ENCODE measurements around the gene TMEM79.

TMEM79 gene

DNA sequence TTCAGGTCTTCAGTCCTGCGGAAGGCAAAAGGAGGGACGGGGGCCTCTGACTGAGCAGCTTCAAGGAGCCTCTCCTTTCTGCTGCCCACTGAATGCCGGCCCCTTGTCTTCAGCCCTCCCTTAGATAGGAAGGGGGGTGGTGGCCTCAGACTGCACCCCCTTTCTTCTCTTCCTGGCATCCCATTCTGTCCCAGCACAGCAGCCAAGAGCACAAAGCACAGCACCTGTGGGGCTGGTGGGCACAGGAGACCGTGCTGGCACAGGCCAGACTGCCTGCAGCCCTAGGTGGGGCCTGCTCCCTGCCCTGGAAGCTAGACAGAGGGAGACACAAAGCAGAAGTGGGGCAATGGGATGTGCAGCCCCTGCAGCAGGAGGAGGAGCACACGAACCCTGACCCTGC lies 34.5 kb upstream of the TMEM79 start:
- peaks cover 32% of the 10 kb centered on the region for H3K4me1 Mint-ChIP-seq (ENCODE audit: low read depth)
- H3K36me3 Mint-ChIP-seq (ENCODE audit: low read depth), result peaks cover 40% of the 10 kb centered on the region
- no peaks in the 10 kb centered on the region for H3K9me3 Mint-ChIP-seq
- DNase-seq (ENCODE audit: low spot score), result no peak
- no peak overlapping the region for H3K27ac Mint-ChIP-seq
- no peaks in the 10 kb centered on the region for H3K27me3 Mint-ChIP-seq (ENCODE audit: low read depth)
- no peak overlapping the region for H3K4me3 Mint-ChIP-seq

DNA sequence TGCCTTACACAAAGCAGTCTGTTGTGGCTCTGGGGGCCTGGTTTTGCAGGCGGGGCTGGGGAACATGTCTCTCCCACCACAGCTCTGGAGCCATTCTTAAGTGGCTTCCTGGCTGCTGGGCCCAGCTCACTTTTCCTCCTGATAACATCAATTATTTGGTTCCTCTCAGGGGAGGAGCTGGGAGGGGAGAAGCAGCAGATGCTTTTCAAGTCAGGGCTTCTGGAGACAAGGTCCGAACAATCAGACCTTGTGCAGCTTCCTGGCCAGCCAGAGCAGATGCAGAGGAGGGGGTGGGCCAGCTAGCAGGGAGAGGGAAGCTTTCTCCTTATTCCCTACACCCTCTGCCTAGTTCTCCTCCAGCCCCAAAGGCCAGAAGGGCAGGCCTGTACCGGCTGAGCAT lies 32.6 kb upstream of the TMEM79 start:
- Mint-ChIP-seq H3K27ac (peak overlapping the region; percentile 63), H3K4me3 (peak overlapping the region; percentile 36), H3K27me3 (ENCODE audit: low read depth) (no peaks in the 10 kb centered on the region), H3K9me3 (no peaks in the 10 kb centered on the region), H3K4me1 (ENCODE audit: low read depth) (peaks cover 21% of the 10 kb centered on the region), H3K36me3 (ENCODE audit: low read depth) (peaks cover 46% of the 10 kb centered on the region)
- no peak for DNase-seq (ENCODE audit: low spot score)

DNA sequence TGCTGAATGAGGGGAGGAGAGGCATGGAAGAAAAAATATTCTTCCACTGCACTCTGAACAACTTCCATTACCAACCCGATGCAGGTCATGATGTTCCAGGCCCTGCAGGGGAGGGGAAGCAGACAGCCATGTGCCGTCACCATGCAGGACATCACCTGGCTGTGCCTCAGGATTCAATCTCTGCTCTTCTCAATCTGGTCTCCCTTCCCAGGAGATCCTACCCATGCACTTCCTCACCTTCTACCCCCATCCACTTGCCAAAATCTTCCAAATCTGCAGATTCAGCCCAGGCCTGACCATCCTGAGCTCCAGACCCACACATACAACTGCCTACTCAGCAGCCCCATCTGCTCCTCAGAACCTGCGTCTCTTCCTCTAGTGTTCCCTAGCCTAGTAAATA lies 30.5 kb upstream of the TMEM79 start:
- peak overlapping the region; percentile 49 for H3K27ac Mint-ChIP-seq
- H3K36me3 Mint-ChIP-seq (ENCODE audit: low read depth), result peaks cover 62% of the 10 kb centered on the region
- no peak overlapping the region for H3K4me3 Mint-ChIP-seq
- H3K27me3 Mint-ChIP-seq (ENCODE audit: low read depth), result no peaks in the 10 kb centered on the region
- H3K9me3 Mint-ChIP-seq, result no peaks in the 10 kb centered on the region
- DNase-seq (ENCODE audit: low spot score), result no peak
- peaks cover 30% of the 10 kb centered on the region for H3K4me1 Mint-ChIP-seq (ENCODE audit: low read depth)

DNA sequence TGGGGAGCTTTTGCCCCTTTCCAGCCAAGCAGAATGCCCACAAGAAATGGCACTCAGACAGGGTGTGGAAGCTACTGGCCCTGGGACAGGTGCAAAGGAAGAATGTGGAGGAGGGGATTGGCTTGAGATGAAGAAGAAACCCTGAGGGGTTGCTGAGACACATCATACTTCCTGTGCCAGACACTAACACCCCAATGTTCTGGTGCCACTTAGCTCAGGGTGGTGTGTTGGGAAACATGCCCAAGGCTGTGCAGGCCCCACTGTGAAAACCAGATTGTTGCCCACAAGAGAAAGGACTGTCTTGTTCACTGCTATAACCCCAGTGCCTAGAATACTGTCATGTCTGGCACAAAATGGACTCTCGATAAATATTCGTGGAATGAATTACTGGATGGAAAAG lies 26.4 kb upstream of the TMEM79 start:
- Mint-ChIP-seq H3K9me3 (no peaks in the 10 kb centered on the region), H3K36me3 (ENCODE audit: low read depth) (peaks cover 65% of the 10 kb centered on the region), H3K4me3 (no peak overlapping the region), H3K4me1 (ENCODE audit: low read depth) (peaks cover 12% of the 10 kb centered on the region), H3K27ac (peak overlapping the region; percentile 55), H3K27me3 (ENCODE audit: low read depth) (no peaks in the 10 kb centered on the region)
- DNase-seq (ENCODE audit: low spot score), result no peak

DNA sequence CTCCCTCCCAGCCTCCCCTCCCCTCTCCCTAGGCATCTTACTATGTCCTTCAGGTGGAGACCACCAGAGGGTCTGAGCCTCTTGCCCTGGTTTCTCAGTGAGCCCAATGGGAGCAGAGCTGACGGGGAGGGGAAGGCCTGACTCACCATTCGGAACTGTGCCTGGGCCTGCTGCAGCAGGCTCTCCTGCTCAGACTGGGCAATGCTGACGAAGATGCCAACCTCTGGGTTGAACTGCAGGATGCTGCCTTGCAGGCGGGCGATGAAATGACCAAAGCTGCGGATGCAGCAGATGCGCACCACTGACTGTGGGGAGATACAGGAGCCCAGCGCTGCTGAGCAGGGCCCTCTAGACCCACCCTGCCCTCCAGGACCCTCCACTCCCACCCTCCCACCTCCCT lies 25.3 kb upstream of the TMEM79 start:
- no peak overlapping the region for H3K27ac Mint-ChIP-seq

DNA sequence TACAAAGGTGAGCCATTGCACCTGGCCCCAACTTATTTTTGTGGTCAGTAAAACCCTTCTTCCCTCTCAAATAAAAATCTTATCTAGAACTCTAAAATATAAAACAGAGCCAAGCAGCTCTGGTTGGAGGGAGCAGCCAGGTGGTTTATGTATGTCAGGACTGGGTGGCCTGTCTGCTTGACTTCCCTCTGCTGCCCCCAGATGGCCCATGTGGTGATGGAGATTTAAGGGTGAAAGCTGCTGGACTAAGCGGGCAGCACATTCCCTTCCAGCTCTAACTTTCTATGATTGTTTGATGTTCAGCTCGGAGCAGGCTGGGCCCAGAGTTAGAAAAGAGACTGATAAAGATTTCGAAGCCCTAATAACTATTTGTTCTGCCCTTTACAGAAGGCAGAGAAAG lies 24.3 kb upstream of the TMEM79 start:
- Mint-ChIP-seq H3K9me3 (no peaks in the 10 kb centered on the region), H3K27ac (no peak overlapping the region), H3K4me3 (no peak overlapping the region), H3K36me3 (ENCODE audit: low read depth) (peaks cover 67% of the 10 kb centered on the region), H3K4me1 (ENCODE audit: low read depth) (peaks cover 11% of the 10 kb centered on the region), H3K27me3 (ENCODE audit: low read depth) (no peaks in the 10 kb centered on the region)
- DNase-seq (ENCODE audit: low spot score), result no peak

More for the DNA sequence above, 25.3 kb upstream of the TMEM79 start:
- no peaks in the 10 kb centered on the region for H3K9me3 Mint-ChIP-seq
- no peaks in the 10 kb centered on the region for H3K27me3 Mint-ChIP-seq (ENCODE audit: low read depth)
- DNase-seq (ENCODE audit: low spot score), result no peak
- H3K4me1 Mint-ChIP-seq (ENCODE audit: low read depth), result peaks cover 12% of the 10 kb centered on the region
- peaks cover 66% of the 10 kb centered on the region for H3K36me3 Mint-ChIP-seq (ENCODE audit: low read depth)
- no peak overlapping the region for H3K4me3 Mint-ChIP-seq

DNA sequence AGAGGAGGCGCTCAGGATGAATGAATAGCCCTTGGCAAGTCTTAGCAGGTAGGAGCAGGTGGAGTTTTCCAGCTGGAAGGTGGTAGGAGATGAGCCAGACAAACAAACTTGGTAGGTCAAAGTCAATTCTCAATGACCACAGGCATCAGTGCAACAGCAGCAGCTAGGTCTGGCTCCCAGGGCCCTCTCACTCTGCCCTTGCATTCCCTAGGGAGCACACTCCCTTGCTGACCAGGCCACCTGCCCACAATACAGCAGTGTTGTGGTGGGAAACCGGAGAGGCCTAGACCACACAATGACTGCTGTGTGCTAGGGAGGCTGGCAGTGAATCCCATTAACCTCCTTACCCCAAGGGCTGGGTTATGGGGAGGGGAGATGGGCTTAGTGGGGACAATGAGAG lies 23.2 kb upstream of the TMEM79 start:
- H3K9me3 Mint-ChIP-seq, result no peaks in the 10 kb centered on the region
- DNase-seq (ENCODE audit: low spot score), result no peak
- no peaks in the 10 kb centered on the region for H3K27me3 Mint-ChIP-seq (ENCODE audit: low read depth)

DNA sequence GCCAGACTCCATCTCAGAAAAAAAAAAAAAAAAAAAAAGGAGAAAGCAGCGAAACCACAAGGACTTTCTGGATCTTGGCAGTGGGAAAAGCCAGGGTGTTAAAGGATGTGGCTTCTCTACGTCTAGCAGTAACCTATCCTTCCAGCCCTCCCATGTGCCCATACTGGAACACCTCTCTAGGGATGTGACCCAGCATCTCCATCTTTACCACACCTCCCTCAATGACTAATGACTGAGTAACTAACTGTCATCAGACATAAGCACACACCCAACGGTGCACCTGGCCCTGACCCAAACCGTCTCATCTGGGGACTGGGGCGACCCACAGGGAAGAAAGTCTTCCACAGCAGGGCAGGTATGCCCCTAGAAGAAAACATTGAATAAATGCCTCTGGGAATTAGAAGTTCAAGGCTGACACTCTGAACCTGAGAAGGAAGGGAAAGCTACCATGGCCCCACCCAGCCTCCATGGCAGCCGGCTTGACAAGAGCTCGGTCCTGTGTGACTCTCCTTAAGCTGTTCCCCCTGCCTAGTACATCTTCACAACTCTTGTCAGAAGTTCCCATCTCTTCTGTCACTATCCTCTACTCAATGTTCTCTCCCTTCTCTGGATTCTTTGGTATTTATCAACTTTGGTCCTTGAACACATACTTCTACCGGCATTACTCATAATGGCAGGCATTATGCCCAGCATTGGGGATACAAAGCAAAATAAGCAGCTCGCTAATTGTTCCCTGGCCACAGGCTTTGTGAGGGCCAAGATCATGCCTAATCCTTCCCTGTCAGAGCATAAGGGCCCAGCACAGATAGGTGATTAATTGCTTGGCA lies 21.5 kb upstream of the TMEM79 start:
- H3K27ac Mint-ChIP-seq, result peak overlapping the region; percentile 60
- H3K9me3 Mint-ChIP-seq, result no peaks in the 10 kb centered on the region
- H3K4me3 Mint-ChIP-seq, result no peak overlapping the region
- H3K27me3 Mint-ChIP-seq (ENCODE audit: low read depth), result no peaks in the 10 kb centered on the region
- peaks cover 4% of the 10 kb centered on the region for H3K4me1 Mint-ChIP-seq (ENCODE audit: low read depth)
- H3K36me3 Mint-ChIP-seq (ENCODE audit: low read depth), result peaks cover 75% of the 10 kb centered on the region
- DNase-seq (ENCODE audit: low spot score), result no peak

More for the DNA sequence above, 23.2 kb upstream of the TMEM79 start:
- Mint-ChIP-seq H3K36me3 (ENCODE audit: low read depth) (peaks cover 72% of the 10 kb centered on the region), H3K4me1 (ENCODE audit: low read depth) (peaks cover 11% of the 10 kb centered on the region), H3K27ac (no peak overlapping the region), H3K4me3 (no peak overlapping the region)

DNA sequence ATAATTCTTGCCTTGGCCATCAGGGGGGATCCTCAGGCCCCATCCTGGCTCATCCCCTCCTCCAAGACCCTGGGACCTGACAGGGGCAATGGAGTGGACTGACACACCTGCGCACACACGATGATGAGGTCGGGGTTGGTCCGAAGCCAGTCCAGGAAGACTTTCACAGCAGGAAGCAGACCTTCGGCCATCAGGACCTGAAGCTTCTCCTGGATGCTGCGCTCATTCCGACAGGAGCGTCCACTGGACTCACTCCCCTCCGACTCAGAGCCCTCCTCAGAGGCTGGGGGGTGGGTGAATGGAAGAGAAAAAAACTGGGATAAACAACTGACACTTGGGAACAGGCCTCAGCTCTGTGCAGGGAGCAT lies 20.9 kb upstream of the TMEM79 start:
- peaks cover 2% of the 10 kb centered on the region for H3K4me1 Mint-ChIP-seq (ENCODE audit: low read depth)
- no peaks in the 10 kb centered on the region for H3K27me3 Mint-ChIP-seq (ENCODE audit: low read depth)
- H3K9me3 Mint-ChIP-seq, result no peaks in the 10 kb centered on the region
- H3K36me3 Mint-ChIP-seq (ENCODE audit: low read depth), result peaks cover 76% of the 10 kb centered on the region
- DNase-seq (ENCODE audit: low spot score), result no peak
- H3K27ac Mint-ChIP-seq, result no peak overlapping the region
- no peak overlapping the region for H3K4me3 Mint-ChIP-seq

DNA sequence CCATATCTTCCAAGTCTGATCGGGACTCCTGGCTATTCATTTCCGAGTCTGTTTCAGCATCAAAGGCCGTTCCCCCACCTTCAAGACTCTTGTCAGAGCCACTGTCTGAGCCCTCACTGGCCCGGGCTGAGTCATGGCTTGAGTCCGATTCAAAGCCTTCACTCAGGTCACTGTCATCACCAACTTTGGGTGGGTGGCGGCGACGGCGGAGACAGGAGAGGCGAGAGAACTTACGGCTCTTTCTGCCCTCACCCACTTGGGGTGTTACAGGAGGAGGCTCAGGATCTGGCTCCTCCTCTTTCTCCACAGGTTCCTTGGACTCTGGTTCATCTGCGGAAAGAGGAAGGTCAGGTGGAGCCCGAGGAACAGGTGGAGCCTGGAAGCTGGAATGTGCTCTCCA lies 18.1 kb upstream of the TMEM79 start:
- Mint-ChIP-seq H3K4me1 (ENCODE audit: low read depth) (peaks cover 2% of the 10 kb centered on the region), H3K36me3 (ENCODE audit: low read depth) (peaks cover 64% of the 10 kb centered on the region)

DNA sequence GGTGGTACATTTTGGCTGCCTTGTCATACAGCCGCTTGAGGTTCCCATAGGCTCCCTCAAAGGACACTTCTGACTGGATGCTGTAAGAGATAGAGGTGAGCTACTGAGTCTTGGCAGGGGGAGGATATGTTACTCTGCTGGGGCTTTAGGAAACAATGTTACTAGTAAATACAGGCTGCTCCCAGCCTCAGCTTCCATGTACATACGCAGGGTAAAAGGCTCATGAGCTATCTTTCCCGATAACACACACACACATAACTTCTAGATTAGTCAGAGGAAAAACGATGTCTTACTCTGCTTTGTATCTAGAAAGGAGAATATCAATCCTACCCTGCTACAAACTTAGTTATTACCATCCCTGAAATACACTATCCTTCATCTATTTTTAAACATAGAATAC lies 15.8 kb upstream of the TMEM79 start:
- H3K36me3 Mint-ChIP-seq (ENCODE audit: low read depth), result peaks cover 65% of the 10 kb centered on the region
- H3K27me3 Mint-ChIP-seq (ENCODE audit: low read depth), result no peaks in the 10 kb centered on the region
- DNase-seq (ENCODE audit: low spot score), result no peak
- no peaks in the 10 kb centered on the region for H3K9me3 Mint-ChIP-seq
- peaks cover 2% of the 10 kb centered on the region for H3K4me1 Mint-ChIP-seq (ENCODE audit: low read depth)
- H3K27ac Mint-ChIP-seq, result no peak overlapping the region
- H3K4me3 Mint-ChIP-seq, result no peak overlapping the region

More for the DNA sequence above, 18.1 kb upstream of the TMEM79 start:
- no peak for DNase-seq (ENCODE audit: low spot score)
- no peaks in the 10 kb centered on the region for H3K27me3 Mint-ChIP-seq (ENCODE audit: low read depth)
- no peak overlapping the region for H3K27ac Mint-ChIP-seq
- H3K9me3 Mint-ChIP-seq, result no peaks in the 10 kb centered on the region
- H3K4me3 Mint-ChIP-seq, result no peak overlapping the region

DNA sequence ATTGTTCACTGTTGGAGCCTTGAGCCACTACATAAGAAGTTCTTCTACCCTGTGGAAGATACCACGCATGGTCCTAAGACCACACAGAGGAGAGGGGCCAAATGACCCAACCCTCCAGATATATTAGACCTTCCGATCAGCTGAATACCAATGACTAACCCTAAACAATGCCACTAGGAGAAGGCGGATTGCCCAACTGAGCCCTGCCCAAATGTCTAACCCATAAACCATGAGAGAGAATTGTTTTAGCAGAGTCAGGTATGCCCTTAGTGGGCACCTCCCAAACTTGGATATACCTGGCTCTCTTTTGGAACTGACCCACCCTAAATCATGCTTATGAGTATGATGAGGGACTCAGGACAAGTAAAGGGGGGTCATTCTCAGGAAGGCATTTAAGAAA lies 13.8 kb upstream of the TMEM79 start:
- no peaks in the 10 kb centered on the region for H3K27me3 Mint-ChIP-seq (ENCODE audit: low read depth)
- no peaks in the 10 kb centered on the region for H3K4me1 Mint-ChIP-seq (ENCODE audit: low read depth)
- no peak overlapping the region for H3K27ac Mint-ChIP-seq
- H3K4me3 Mint-ChIP-seq, result no peak overlapping the region
- no peak for DNase-seq (ENCODE audit: low spot score)
- H3K36me3 Mint-ChIP-seq (ENCODE audit: low read depth), result peaks cover 70% of the 10 kb centered on the region
- no peaks in the 10 kb centered on the region for H3K9me3 Mint-ChIP-seq

DNA sequence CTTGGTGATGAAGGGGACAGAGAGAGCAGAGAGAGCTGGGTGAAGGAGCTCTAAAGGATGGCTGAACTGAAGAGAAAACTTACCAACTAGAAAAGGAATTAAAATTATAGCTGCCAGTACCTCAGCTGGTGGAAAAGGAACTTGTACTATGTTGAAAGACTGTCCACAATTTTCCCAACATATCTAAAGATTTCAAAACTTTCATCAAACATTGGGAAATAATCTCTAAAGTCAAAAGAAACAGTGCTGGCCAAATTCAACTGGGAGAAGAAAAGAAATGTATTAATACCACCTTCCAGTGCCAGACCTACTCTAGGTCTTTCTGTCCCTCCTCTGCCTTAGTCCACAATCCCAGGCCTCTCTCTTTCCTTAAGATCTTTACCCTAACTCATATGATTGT lies 7.6 kb upstream of the TMEM79 start:
- Mint-ChIP-seq H3K9me3 (no peaks in the 10 kb centered on the region), H3K36me3 (ENCODE audit: low read depth) (peaks cover 61% of the 10 kb centered on the region), H3K4me3 (no peak overlapping the region), H3K27ac (no peak overlapping the region), H3K27me3 (ENCODE audit: low read depth) (no peaks in the 10 kb centered on the region), H3K4me1 (ENCODE audit: low read depth) (peaks cover 17% of the 10 kb centered on the region)
- DNase-seq (ENCODE audit: low spot score), result no peak

DNA sequence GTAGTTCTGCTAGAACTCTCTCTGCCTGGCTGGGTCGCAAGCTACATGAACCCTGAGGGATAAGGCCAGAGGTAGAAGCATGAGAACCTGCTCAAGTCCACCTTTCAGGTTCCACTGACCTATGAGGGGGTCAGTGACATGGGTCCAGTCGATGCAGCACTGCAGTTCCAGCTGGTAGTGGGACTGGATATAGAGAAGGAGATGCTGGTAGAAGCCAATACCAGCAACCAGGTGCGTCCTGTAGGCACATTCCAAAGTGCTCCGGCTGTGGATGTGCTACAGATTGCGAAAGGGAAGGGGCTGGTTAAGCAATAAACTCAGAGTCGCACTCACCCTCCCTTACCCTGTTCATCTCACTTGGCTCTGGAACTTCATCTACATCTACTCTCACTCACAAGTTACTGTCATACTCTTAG lies 7.2 kb upstream of the TMEM79 start:
- Mint-ChIP-seq H3K36me3 (ENCODE audit: low read depth) (peaks cover 57% of the 10 kb centered on the region), H3K4me1 (ENCODE audit: low read depth) (peaks cover 20% of the 10 kb centered on the region), H3K27me3 (ENCODE audit: low read depth) (no peaks in the 10 kb centered on the region), H3K4me3 (no peak overlapping the region), H3K27ac (no peak overlapping the region), H3K9me3 (no peaks in the 10 kb centered on the region)
- no peak for DNase-seq (ENCODE audit: low spot score)

DNA sequence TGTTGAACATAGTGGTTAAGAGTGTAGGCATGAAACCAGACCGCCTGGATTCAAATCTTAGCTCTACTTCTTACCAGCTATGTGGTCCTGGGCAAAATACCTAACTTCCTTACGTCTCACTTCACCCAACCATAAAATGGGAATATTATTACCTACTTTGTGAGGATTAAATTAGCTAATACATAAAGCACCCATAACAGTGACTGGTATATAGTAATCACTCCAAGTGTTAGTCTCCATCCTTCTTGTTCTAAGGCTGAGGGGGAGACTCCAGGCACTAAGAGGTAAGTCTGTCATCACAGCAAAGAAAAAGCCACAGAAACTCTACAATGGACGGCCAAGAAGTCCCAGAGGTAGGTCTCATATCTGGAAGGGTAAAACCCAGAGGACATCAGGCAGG lies 4.3 kb upstream of the TMEM79 start:
- Mint-ChIP-seq H3K4me3 (no peak overlapping the region), H3K4me1 (ENCODE audit: low read depth) (peaks cover 30% of the 10 kb centered on the region), H3K27me3 (ENCODE audit: low read depth) (no peaks in the 10 kb centered on the region), H3K36me3 (ENCODE audit: low read depth) (peaks cover 39% of the 10 kb centered on the region), H3K27ac (no peak overlapping the region), H3K9me3 (no peaks in the 10 kb centered on the region)
- DNase-seq (ENCODE audit: low spot score), result no peak
